Globus pallidus (tissue), 1 donor: Measurements from ENCODE around the gene ENTPD3.

Experiments used
- DNase-seq: peaks from one replicate; pipeline ENCODE4 v3.0.0-alpha.2; 2015; ENCODE audit warnings: low spot score

The ENTPD3 gene, protein sequence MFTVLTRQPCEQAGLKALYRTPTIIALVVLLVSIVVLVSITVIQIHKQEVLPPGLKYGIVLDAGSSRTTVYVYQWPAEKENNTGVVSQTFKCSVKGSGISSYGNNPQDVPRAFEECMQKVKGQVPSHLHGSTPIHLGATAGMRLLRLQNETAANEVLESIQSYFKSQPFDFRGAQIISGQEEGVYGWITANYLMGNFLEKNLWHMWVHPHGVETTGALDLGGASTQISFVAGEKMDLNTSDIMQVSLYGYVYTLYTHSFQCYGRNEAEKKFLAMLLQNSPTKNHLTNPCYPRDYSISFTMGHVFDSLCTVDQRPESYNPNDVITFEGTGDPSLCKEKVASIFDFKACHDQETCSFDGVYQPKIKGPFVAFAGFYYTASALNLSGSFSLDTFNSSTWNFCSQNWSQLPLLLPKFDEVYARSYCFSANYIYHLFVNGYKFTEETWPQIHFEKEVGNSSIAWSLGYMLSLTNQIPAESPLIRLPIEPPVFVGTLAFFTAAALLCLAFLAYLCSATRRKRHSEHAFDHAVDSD

GRCh38 chr3:40387001-40387894, at the start of gene ENTPD3:
ENTPD3 (plus strand) TSS chr3:40387184; CDS start chr3:40388058, 874 bp downstream.
- no peak for DNase-seq

DNA sequence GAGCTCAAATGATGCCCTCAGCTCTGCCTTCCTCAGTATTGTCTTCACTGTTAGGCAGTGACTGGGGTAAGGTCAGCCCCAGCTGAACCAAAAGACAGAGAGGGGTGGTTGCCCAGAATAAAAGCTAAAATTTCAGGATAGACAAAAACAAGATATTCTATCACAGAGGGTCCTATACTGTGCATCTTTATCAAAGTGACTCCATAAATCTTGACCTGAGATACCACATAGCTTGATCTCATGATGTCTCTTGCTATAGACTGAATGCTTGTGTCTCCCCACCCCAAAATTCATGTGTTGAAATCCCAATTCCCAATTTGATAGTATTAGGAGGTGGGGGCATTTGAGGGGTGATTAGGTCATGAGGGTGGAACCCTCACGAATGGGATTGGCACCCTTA, 47.1 kb upstream of the ENTPD3 start:
- DNase-seq: no peak

- DNase-seq: no peak
These were observed 46.3 kb upstream of the ENTPD3 start for GRCh38 chr3:40340541-40341170.

DNA sequence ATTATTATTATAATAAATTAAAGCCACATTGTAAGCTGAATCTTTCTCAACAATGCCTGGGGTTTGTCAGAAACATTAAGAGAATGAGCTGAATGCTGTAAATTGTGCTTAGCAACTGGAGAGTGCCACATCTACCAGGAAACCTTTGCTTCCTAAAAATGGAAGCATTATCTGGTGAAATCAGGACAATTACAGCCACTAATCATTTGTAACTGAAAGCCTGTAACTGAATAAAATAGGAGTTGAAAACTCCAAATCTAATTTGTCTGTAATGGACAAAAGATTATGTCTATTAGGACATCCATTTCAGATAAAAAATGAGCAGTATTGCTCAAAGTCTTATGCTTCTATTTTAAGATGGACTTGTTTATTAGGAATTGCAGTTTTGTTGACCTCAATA, 45.3 kb upstream of the ENTPD3 start:
- no peak for DNase-seq

GRCh38 chr3:40350529-40350928, 36.5 kb upstream of the ENTPD3 start:
- DNase-seq: no peak

- no peak for DNase-seq
These were observed 31.6 kb upstream of the ENTPD3 start for GRCh38 chr3:40355410-40355809.

DNA sequence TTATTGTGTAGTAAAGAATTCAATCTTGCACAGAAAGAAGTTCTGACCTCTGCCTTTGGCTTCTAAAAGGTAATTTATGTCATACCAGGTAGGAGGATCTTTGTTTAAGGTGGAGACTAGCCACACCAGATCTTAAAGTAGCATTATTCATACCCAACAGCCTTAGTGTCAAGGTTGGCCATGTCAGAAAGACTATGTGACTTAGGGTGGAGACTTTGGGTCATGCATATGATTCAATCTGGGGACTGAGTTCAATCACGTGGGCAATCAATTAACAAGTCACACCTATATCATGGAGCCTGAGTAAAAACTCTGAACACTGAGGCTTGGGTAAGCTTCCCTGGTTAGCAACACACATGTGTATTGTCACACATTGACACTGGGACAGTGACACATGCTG, 28.5 kb upstream of the ENTPD3 start:
- no peak for DNase-seq

- no peak for DNase-seq
These were observed 23.3 kb upstream of the ENTPD3 start for GRCh38 chr3:40363674-40364073.

- DNase-seq: peak; percentile 13
These were observed 20.5 kb upstream of the ENTPD3 start for GRCh38 chr3:40366203-40367162.

GRCh38 chr3:40369716-40370115, 17.3 kb upstream of the ENTPD3 start:
- no peak for DNase-seq

DNA sequence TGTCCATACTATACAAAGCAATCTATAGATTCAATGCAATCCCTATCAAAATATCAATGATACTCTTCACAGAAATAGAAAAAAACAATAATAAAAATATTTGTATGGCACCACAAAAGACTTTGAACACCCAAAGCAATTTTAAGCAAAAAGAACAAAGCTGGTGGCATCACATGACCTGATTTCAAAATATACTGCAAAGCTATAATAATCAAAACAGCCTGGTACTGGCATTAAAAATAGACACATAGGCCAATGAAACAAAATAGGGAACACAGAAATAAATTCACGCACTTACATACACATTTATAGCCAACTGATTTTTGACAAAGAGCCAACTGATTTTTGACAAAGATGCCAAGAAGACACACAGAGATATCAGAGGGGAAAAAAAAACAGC, 9.2 kb upstream of the ENTPD3 start:
- DNase-seq: no peak

- no peak for DNase-seq
These were observed 7.2 kb upstream of the ENTPD3 start for GRCh38 chr3:40379674-40380306.

DNA sequence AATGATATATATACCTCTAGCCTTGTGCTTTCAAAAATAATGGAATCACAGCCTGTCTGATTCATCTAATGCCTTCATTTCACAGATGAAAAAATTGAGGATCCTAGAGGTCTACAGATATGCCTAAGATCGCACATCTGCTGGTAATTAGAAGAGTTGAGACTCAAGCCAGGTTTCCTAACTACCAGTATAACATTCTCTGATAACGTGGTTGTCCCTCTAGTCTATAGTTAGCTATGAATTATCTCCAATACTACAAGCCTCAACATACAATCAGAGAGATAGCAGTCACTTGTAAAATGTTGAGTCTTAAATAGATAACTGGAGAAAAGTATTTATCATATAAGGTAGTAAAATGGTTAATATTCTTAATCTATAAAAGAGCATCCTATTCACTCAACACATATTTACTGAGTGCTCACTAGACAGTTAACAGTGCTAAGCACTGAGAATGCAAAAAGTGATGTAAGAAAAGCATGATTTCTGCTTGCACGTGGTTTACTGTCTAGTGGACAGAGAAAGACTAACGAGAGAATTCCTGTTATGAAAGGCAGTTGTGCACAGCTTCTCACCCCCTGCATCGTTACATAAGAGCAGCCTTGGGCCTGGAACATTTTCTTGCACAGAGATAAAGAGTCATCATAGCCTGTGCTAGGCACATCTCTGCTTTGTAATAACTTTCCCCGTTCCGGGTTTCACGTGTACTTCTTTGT, 4.9 kb upstream of the ENTPD3 start:
- DNase-seq: no peak

DNA sequence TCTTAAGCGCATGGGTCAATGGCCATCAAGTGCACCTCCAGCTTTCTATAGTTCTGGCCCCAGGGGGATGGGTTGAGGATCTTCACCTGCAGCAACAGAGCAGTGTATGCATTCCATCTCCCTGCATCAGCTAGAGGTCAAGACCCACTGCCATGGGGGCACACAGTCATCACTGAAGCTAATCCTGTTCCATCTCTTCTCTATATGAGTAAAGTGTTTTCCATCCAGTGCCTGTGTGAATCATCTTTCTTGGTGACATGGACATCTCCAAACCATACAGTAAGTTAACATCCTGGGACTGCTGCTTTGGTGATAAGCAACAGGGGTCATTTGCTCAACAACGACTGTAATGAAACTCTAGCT, 4.4 kb upstream of the ENTPD3 start:
- no peak for DNase-seq

- no peak for DNase-seq
These were observed 771 bp upstream of the ENTPD3 start for GRCh38 chr3:40386213-40386612.

DNA sequence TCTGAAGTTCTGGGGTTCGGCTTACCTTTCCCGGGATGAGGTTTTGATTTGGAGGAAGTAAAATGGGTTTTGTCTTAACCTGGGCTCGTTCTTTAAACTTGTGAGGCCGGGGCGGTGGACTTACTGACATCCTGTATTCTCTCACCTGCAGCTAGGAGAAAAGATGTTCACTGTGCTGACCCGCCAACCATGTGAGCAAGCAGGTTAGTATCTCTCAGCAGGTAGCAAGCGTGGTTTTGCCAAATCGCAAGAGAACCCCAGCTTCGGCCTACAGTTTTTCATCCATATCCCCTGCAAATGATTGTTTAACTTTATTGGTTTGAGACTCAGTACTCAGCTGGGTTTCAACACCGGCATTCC, 891 bp downstream of the ENTPD3 start:
- no peak for DNase-seq

GRCh38 chr3:40396406-40396805, 9.4 kb downstream of the ENTPD3 start:
- DNase-seq: no peak

- DNase-seq: no peak
These were observed 10.1 kb downstream of the ENTPD3 start for GRCh38 chr3:40397129-40397528.

GRCh38 chr3:40397912-40398311, 10.9 kb downstream of the ENTPD3 start:
- DNase-seq: no peak

- no peak for DNase-seq
These were observed 11.4 kb downstream of the ENTPD3 start for GRCh38 chr3:40398346-40398745.
